Fibroblast of villous mesenchyme (primary cell): ENCODE results near the gene NSUN7. TPM values are rescaled to one million over a fixed set of nuclear protein-coding genes. Genes with fewer than 3 reads are reported as not detected.
"Not testable (repeated sequence)": the region's sequence is repeated elsewhere in the genome, so short reads cannot be mapped to it uniquely, and the experiment has no call there.

Experiments
- DNase-seq: peaks from one replicate; pipeline ENCODE4 v3.0.0-alpha.2; 2010; ENCODE audit warnings: low read depth
- H3K4me3 ChIP-seq: 2 replicates; pipeline ENCODE4 v1.5.1; 2011; ENCODE audit warnings: low read depth, mild to moderate bottlenecking, low read length
- CTCF ChIP-seq: IDR thresholded peaks from 2 replicates; pipeline ENCODE4 v1.5.1; 2012; ENCODE audit warnings: low read depth, mild to moderate bottlenecking, low read length; ENCODE audit not compliant: insufficient read depth
- total RNA-seq: library from RNA; depleted of rRNA; stranded (reverse); fragments of >200 nt; gene quantifications from 2 replicates; pipeline ENCODE4 v1.2.3, GENCODE V29; 2012

The NSUN7 gene
- total RNA-seq, result 0.32 and 0.86 TPM in 2 replicates

- peak; percentile 11 for DNase-seq
- peak within 1 kb of the TSS; percentile 54 for H3K4me3 ChIP-seq
- no peak for TF ChIP-seq CTCF
Observed at GRCh38 chr4:40749717-40750460, at the start of gene NSUN7. TSS of gene NSUN7 (plus strand) at chr4:40749955. CDS start at chr4:40750694, 739 bp downstream.

- no peak for TF ChIP-seq CTCF
- no peak for DNase-seq
- H3K4me3 ChIP-seq, result no peak overlapping the region
Observed at GRCh38 chr4:40702137-40702799, 47.5 kb upstream of the NSUN7 start.

- no peak for DNase-seq
- H3K4me3 ChIP-seq, result no peak overlapping the region
- no peak for TF ChIP-seq CTCF
Observed at GRCh38 chr4:40702800-40703151, 47.0 kb upstream of the NSUN7 start.

- H3K4me3 ChIP-seq, result no peak overlapping the region
- no peak for TF ChIP-seq CTCF
- DNase-seq, result no peak
Observed at GRCh38 chr4:40704073-40704472, 45.7 kb upstream of the NSUN7 start.

- no peak overlapping the region for H3K4me3 ChIP-seq
- peak; percentile 61 for DNase-seq
- no peak for TF ChIP-seq CTCF
Observed at GRCh38 chr4:40710484-40711254, 39.1 kb upstream of the NSUN7 start.

GRCh38 chr4:40713001-40713400 lies 36.8 kb upstream of the NSUN7 start:
- DNase-seq, H3K4me3 ChIP-seq: not testable (repeated sequence)

GRCh38 chr4:40713798-40714197 lies 36.0 kb upstream of the NSUN7 start:
- DNase-seq, result no peak
- no peak for TF ChIP-seq CTCF
- H3K4me3 ChIP-seq, result no peak overlapping the region
